GM23248 (cell line): ENCODE results near the gene ABL1. TPM values are rescaled to one million over a fixed set of nuclear protein-coding genes. Genes with fewer than 3 reads are reported as not detected.

Source experiments
- DNase-seq: peaks from one replicate; pipeline ENCODE4 v3.0.0-alpha.2; 2015
- H2AFZ ChIP-seq: fragments of 200-600 bp; sonication (generic); 2 replicates; pipeline ENCODE4 v1.6.1; 2016; ENCODE audit warnings: antibody characterized with exemption
- H3F3A ChIP-seq: fragments of 200-600 bp; sonication (generic); 2 replicates; pipeline ENCODE4 v1.6.1; 2016; ENCODE audit warnings: mild to moderate bottlenecking, antibody characterized with exemption, mixed run types; ENCODE audit not compliant: insufficient read depth
- H3K27ac ChIP-seq: fragments of 200-600 bp; sonication (generic); 2 replicates; pipeline ENCODE4 v1.5.1; 2016; ENCODE audit warnings: mild to moderate bottlenecking
- H3K27me3 ChIP-seq: fragments of 200-600 bp; sonication (generic); replicated peaks from 2 replicates; pipeline ENCODE4 v1.6.1; 2016; ENCODE audit warnings: mild to moderate bottlenecking; ENCODE audit not compliant: insufficient read depth
- H3K36me3 ChIP-seq: fragments of 200-600 bp; sonication (generic); 2 replicates; pipeline ENCODE4 v1.6.1; 2016; ENCODE audit warnings: low read depth, mild to moderate bottlenecking
- H3K4me1 ChIP-seq: fragments of 200-600 bp; sonication (generic); 2 replicates; pipeline ENCODE4 v1.6.1; 2016; ENCODE audit warnings: mild to moderate bottlenecking; ENCODE audit not compliant: insufficient read depth
- H3K4me2 ChIP-seq: fragments of 200-600 bp; sonication (generic); one replicate; pipeline ENCODE4 v1.6.1; 2016; ENCODE audit warnings: mild to moderate bottlenecking; ENCODE audit not compliant: unreplicated experiment
- H3K4me3 ChIP-seq: fragments of 200-600 bp; sonication (generic); 2 replicates; pipeline ENCODE4 v1.5.1; 2016; ENCODE audit warnings: mild to moderate bottlenecking
- H3K79me2 ChIP-seq: fragments of 200-600 bp; sonication (generic); 2 replicates; pipeline ENCODE4 v1.6.1; 2016; ENCODE audit warnings: mild to moderate bottlenecking; ENCODE audit not compliant: insufficient read depth
- H3K9ac ChIP-seq: fragments of 200-600 bp; sonication (generic); 2 replicates; pipeline ENCODE4 v1.6.1; 2016; ENCODE audit warnings: mild to moderate bottlenecking
- H3K9me2 ChIP-seq: fragments of 200-600 bp; sonication (generic); 2 replicates; pipeline ENCODE4 v1.6.1; 2016; ENCODE audit warnings: mixed run types, mild to moderate bottlenecking, moderate library complexity; ENCODE audit not compliant: insufficient read depth
- H3K9me3 ChIP-seq: fragments of 200-600 bp; sonication (generic); one replicate; pipeline ENCODE4 v1.6.1; 2017; ENCODE audit warnings: low read depth
- H4K20me1 ChIP-seq: fragments of 200-600 bp; sonication (generic); 2 replicates; pipeline ENCODE4 v1.6.0; 2016; ENCODE audit not compliant: insufficient read depth
- EZH2 ChIP-seq: fragments of 200-600 bp; sonication (generic); IDR thresholded peaks from 2 replicates; pipeline ENCODE4 v1.6.1; 2018; ENCODE audit warnings: antibody characterized with exemption, mild to moderate bottlenecking; ENCODE audit not compliant: insufficient read depth, poor library complexity, severe bottlenecking
- EZH2phosphoT487 ChIP-seq: fragments of 200-600 bp; sonication (generic); IDR thresholded peaks from 2 replicates; pipeline ENCODE4 v1.6.1; 2018; ENCODE audit warnings: antibody characterized with exemption, moderate library complexity, mild to moderate bottlenecking, low read depth; ENCODE audit not compliant: insufficient read depth
- WGBS, 2 experiments: methylation state at CpG; one replicate each; pipeline ENCODE4 v1.1.6; 2015 to 2017; ENCODE audit warnings: low lambda C conversion rate in 2 of 2, low coverage in 1 of 2; ENCODE audit errors: missing lambda C conversion rate in 2 of 2; 5-methylcytosine and 5-hydroxymethylcytosine counted together
- in situ Hi-C: fragments of 300-500 bp; cut with MboI; formaldehyde crosslinking; loops from 2 replicates; pipeline ENCODE4 v1.15.0; 2020
- polyA plus RNA-seq: library from polyadenylated mRNA; unstranded; fragments of >200 nt; fragmentation: Nextera tagmentation; extraction: Ambion mirVana; gene quantifications from 2 replicates; pipeline ENCODE4 v1.2.1, GENCODE V29; 2016
- total RNA-seq: library from RNA; depleted of rRNA; stranded (reverse); fragments of >200 nt; shearing (Covaris generic); gene quantifications from 2 replicates; pipeline ENCODE4 v1.2.3, GENCODE V29; 2014

ABL1 gene
- total and polyA plus RNA-seq, 2 experiments from 2014 or later, result 22.9 to 66.1 TPM

DNA sequence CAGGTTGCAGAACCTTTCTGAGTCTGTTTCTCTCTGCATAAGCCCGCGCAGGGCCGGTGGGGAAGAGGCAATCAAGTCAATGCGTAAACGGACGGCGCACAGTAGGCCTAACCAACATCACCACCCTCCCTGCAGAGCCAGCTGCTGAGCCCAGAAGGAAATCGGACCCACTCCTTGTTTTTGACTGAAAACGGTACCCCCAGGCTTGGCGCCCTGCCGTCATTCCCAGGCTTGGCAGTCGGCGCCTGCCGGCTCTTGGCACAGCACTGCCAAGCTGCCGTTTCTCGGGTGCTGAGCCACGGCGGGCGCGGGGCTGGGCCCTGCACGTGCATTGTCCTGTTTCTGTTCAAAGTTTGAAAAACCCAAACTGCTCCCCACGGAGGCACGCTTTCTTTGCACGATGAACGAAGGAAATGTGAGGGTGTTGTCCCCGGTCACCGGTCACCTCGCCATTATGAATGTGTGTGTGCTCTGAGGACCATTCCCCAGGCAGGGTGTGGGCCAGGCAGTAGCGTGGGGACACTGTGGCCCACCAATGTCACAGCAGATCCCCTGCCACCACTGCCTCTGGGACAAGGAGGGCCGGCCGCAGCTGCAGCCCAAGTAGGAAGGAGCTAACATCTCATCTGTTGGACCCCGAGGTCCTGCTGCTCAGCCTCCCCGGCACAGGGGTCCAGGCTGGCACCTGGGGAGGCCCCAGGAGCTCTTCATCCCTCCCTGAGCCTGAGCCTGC lies 83.9 kb downstream of the ABL1 start:
- no peak for TF ChIP-seq EZH2phosphoT487
- TF ChIP-seq EZH2, result no peak
- WGBS, 2 experiments, result 60 to 64% methylated on average over 32 to 33 of the region's 33 CpGs

DNA sequence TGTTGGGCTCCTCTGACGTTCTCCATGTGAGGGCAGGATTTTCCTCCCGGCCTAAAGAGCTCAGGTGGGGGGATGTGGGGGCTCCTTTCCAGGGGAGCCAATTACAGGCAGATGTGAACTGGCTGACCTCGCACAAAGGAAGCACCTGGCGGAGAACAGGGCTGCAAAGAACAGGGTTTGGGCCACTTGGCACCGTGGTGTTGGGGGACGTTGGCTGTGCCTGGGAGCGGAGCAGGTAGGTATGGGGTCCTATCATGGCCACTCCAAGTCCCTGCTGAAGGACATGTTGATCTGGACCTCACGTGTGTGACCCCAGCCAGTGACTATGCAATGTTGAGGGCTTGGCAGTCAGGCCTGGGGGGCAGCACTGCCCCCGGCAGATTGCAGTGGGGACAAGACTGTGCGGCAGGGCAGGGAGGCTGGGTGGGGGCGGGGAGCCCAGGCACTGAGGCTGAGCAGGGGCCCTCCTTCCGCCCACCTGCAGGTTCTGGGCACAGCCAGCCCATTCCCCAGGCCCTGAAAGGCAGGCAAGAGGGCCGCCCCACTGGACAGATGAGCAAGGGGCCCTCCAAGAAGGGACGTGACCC lies 84.6 kb downstream of the ABL1 start:
- Histone ChIP-seq H3K27me3 (0 out of 2 replicates have a peak, but pooled peaks cover 4% of the 10 kb centered on the region), H3K9ac (no peak overlapping the region), H3K9me3 (no peaks in the 10 kb centered on the region), H3K4me2 (no peak overlapping the region), H3K4me1 (no peaks in the 10 kb centered on the region), H3K36me3 (no peaks in the 10 kb centered on the region), H3K9me2 (no peaks in the 10 kb centered on the region), H3F3A (no peaks in the 10 kb centered on the region), H3K79me2 (no peaks in the 10 kb centered on the region), H4K20me1 (no peaks in the 10 kb centered on the region), H3K27ac (no peak overlapping the region), H3K4me3 (no peak overlapping the region), H2AFZ (no peak overlapping the region)
- no peak for DNase-seq
- 66 to 68% methylated on average over 12 to 13 of the region's 14 CpGs for WGBS, 2 experiments
- in situ Hi-C loops, result no loop called here
- TF ChIP-seq EZH2 (no peak), EZH2phosphoT487 (no peak)

More for the DNA sequence above, 83.9 kb downstream of the ABL1 start:
- Histone ChIP-seq H3K79me2 (no peaks in the 10 kb centered on the region), H4K20me1 (no peaks in the 10 kb centered on the region), H3K9me3 (no peaks in the 10 kb centered on the region), H3K27ac (no peak overlapping the region), H3K9ac (no peak overlapping the region), H3K4me1 (no peaks in the 10 kb centered on the region), H3K36me3 (no peaks in the 10 kb centered on the region), H3F3A (no peaks in the 10 kb centered on the region), H3K4me2 (no peak overlapping the region), H3K4me3 (no peak overlapping the region), H2AFZ (no peak overlapping the region), H3K9me2 (no peaks in the 10 kb centered on the region), H3K27me3 (0 out of 2 replicates have a peak, but pooled peaks cover 4% of the 10 kb centered on the region)
- in situ Hi-C loops, result no loop called here
- no peak for DNase-seq

DNA sequence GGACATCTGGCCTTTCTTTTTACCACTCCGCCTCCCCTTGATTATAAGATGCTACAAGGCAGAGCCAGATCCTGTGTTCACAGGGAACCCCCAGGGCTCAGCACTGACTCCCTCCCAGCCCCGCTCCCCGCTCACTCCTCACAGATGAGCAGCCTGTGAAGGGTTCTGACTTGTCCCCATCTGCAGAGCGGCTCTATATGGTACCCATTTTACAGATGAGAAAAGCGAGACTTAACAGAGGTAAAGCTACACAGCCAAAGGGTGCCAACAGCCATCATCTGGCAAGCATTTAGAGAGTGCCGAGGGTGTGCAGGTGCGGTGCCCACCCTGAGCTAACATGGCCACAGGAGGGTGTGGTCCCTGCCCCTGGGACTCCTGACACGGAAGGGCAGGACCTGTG lies 85.2 kb downstream of the ABL1 start:
- no peak overlapping the region for H3K27ac ChIP-seq
- no peak for DNase-seq
- no peak overlapping the region for H3K9ac ChIP-seq
- no peaks in the 10 kb centered on the region for H4K20me1 ChIP-seq
- H3K9me3 ChIP-seq, result no peaks in the 10 kb centered on the region
- no peaks in the 10 kb centered on the region for H3K4me1 ChIP-seq
- no peaks in the 10 kb centered on the region for H3K9me2 ChIP-seq
- no peaks in the 10 kb centered on the region for H3K36me3 ChIP-seq
- in situ Hi-C loops, result no loop called here
- H3F3A ChIP-seq, result no peaks in the 10 kb centered on the region
- H3K4me2 ChIP-seq, result no peak overlapping the region
- TF ChIP-seq EZH2phosphoT487, result no peak
- TF ChIP-seq EZH2, result no peak
- H2AFZ ChIP-seq, result no peak overlapping the region
- 0 out of 2 replicates have a peak, but pooled peaks cover 4% of the 10 kb centered on the region for H3K27me3 ChIP-seq
- 89 to 92% methylated on average over 7 to 8 of the region's 8 CpGs for WGBS, 2 experiments
- no peaks in the 10 kb centered on the region for H3K79me2 ChIP-seq
- no peak overlapping the region for H3K4me3 ChIP-seq

DNA sequence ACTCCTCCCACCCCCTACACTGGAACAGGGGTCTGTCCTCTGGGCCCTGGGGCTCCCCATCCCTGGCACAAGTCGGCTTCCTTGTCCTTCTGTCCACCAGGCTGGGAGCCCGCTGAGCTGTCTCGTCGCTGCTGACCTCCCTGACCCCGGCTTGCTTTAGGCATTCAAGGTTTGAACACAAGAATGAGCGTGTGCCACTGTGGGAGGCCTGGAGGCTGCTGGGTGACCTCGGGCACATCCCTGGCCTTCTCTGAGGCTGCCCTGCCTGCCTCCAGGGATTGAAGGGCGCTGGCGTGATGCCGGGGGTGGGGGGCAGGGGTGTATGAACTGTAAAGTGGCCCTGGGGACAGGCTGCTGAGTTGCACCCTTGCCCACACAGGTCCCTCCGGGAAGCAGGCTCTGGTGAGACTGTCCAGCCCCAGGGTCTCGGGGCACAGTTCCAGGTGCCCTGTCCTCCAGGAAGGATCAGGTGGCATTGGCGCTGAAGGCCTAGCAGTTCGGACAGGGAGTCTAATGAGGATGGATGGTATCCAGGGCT lies 85.8 kb downstream of the ABL1 start:
- Histone ChIP-seq H3K4me1 (no peaks in the 10 kb centered on the region), H3K4me3 (no peak overlapping the region), H3K9me3 (no peaks in the 10 kb centered on the region), H3K27me3 (0 out of 2 replicates have a peak, but pooled peaks cover 4% of the 10 kb centered on the region), H3K4me2 (no peak overlapping the region), H3K9me2 (no peaks in the 10 kb centered on the region), H3F3A (no peaks in the 10 kb centered on the region), H3K27ac (no peak overlapping the region), H3K36me3 (no peaks in the 10 kb centered on the region), H3K79me2 (no peaks in the 10 kb centered on the region), H2AFZ (no peak overlapping the region), H4K20me1 (no peaks in the 10 kb centered on the region), H3K9ac (no peak overlapping the region)
- DNase-seq, result no peak
- WGBS, 2 experiments, result 82% methylated on average over 12 to 14 of the region's 14 CpGs
- in situ Hi-C loops, result no loop called here
- TF ChIP-seq EZH2phosphoT487, result no peak
- no peak for TF ChIP-seq EZH2
